H1 (cell line): ENCODE results near the gene USP35. TPM values are rescaled to one million over a fixed set of nuclear protein-coding genes. Genes with fewer than 3 reads are reported as not detected.

Source experiments
- CTCF ChIA-PET: fragments of 300-600 bp; sonication (Branson Sonifier 250); formaldehyde crosslinking; loops from one replicate; lab custom pipeline; 2021; ENCODE audit not compliant: partially characterized antibody; lab: Charles Lee
- POLR2A ChIA-PET: fragments of 300-600 bp; sonication (Branson Sonifier 250); formaldehyde crosslinking; loops from one replicate; lab custom pipeline; 2021; ENCODE audit warnings: inconsistent platforms; ENCODE audit not compliant: partially characterized antibody; lab: Charles Lee
- DNase-seq, 2 experiments: peaks; one replicate each; pipeline versions ENCODE4 v3.0.0 to v3.0.0-alpha.2; 2010 to 2022; ENCODE audit warnings: low spot score in 2 of 2, low read depth in 1 of 2, mixed read lengths in 1 of 2
- FAIRE-seq: peaks from 2 replicates; lab custom pipeline; 2011; peaks lifted over from hg19 to GRCh38; lab: Jason Lieb, UNC
- H2AFZ ChIP-seq: 2 replicates; pipeline ENCODE4 v1.8.1; 2012; ENCODE audit warnings: low read length, inconsistent platforms
- H2AK5ac ChIP-seq: 2 replicates; pipeline ENCODE4 v1.6.1; 2013; ENCODE audit warnings: low read depth, low read length
- H2BK120ac ChIP-seq: replicated peaks from 2 replicates; pipeline ENCODE3; 2013; ENCODE audit warnings: low read depth, low read length, inconsistent platforms
- H2BK12ac ChIP-seq: 2 replicates; pipeline ENCODE4 v1.6.1; 2013; ENCODE audit warnings: low read depth, low read length
- H2BK15ac ChIP-seq: 2 replicates; pipeline ENCODE4 v1.6.1; 2013; ENCODE audit warnings: low read length
- H2BK20ac ChIP-seq: 2 replicates; pipeline ENCODE4 v1.6.1; 2013; ENCODE audit warnings: low read length
- H2BK5ac ChIP-seq: 2 replicates; pipeline ENCODE4 v1.6.1; 2013; ENCODE audit warnings: low read depth, low read length
- H3K14ac ChIP-seq: 2 replicates; pipeline ENCODE4 v1.6.1; 2013; ENCODE audit warnings: inconsistent platforms; ENCODE audit not compliant: insufficient read length
- H3K18ac ChIP-seq: 2 replicates; pipeline ENCODE4 v1.6.1; 2013; ENCODE audit warnings: low read length; ENCODE audit errors: extremely low read depth
- H3K23ac ChIP-seq: 2 replicates; pipeline ENCODE4 v1.6.1; 2013; ENCODE audit warnings: inconsistent platforms; ENCODE audit not compliant: insufficient read length
- H3K23me2 ChIP-seq: 2 replicates; pipeline ENCODE4 v1.6.1; 2013; ENCODE audit warnings: low read depth, low read length
- H3K27ac ChIP-seq: 2 replicates; pipeline ENCODE4 v1.6.1; 2011; ENCODE audit warnings: low read depth, low read length, inconsistent platforms
- H3K27me3 ChIP-seq, 4 experiments: replicated peaks in 1 of 4; 1 replicate in 1 of 4; 2 replicates in 3 of 4; pipeline versions ENCODE4 v1.6.1 to v1.8.1; 2011 to 2013; ENCODE audit warnings: low read length in 3 of 4, mild to moderate bottlenecking in 3 of 4, inconsistent platforms in 2 of 4, mixed read lengths in 2 of 4, moderate library complexity in 1 of 4; ENCODE audit not compliant: control insufficient read depth in 3 of 4, insufficient read depth in 3 of 4; ENCODE audit errors: extremely low read depth in 1 of 4
- H3K36me3 ChIP-seq, 4 experiments: 2 replicates each; pipeline versions ENCODE4 v1.6.1 to v1.8.1; 2011 to 2013; ENCODE audit warnings: mild to moderate bottlenecking in 4 of 4, low read length in 3 of 4, moderate library complexity in 2 of 4, control low read depth in 1 of 4, inconsistent platforms in 1 of 4; ENCODE audit not compliant: insufficient read depth in 4 of 4, control insufficient read depth in 2 of 4
- H3K4ac ChIP-seq: replicated peaks from 2 replicates; pipeline ENCODE3; 2013; ENCODE audit warnings: low read length, low read depth, mixed read lengths, inconsistent platforms; ENCODE audit not compliant: insufficient read length
- H3K4me1 ChIP-seq, 4 experiments: replicated peaks in 1 of 4; 1 replicate in 1 of 4; 2 replicates in 3 of 4; pipeline versions ENCODE4 v1.6.1 to v1.8.1; 2011 to 2013; ENCODE audit warnings: low read length in 3 of 4, inconsistent platforms in 2 of 4, mixed read lengths in 1 of 4; ENCODE audit not compliant: insufficient read depth in 4 of 4, control insufficient read depth in 3 of 4
- H3K4me2 ChIP-seq, 2 experiments: 2 replicates each; pipeline versions ENCODE4 v1.6.1 to v1.8.1; 2011 to 2013; ENCODE audit warnings: low read depth in 2 of 2, low read length in 2 of 2, control low read depth in 1 of 2, inconsistent platforms in 1 of 2, mild to moderate bottlenecking in 1 of 2; ENCODE audit not compliant: insufficient read depth in 1 of 2
- H3K4me3 ChIP-seq, 4 experiments: fragments of 200-600, 300-600 bp in 1 of 4; sonication (generic), shearing (Covaris generic), sonication (Bioruptor Twin) in 1 of 4; 2 replicates each; pipeline versions ENCODE4 v1.5.1 to v1.8.1; 2011 to 2016; ENCODE audit warnings: low read length in 4 of 4, low read depth in 3 of 4, control low read depth in 2 of 4, inconsistent platforms in 2 of 4, mild to moderate bottlenecking in 2 of 4, mixed read lengths in 1 of 4, moderate library complexity in 1 of 4; ENCODE audit not compliant: insufficient read depth in 2 of 4; ENCODE audit errors: extremely low read depth in 1 of 4
- H3K56ac ChIP-seq: replicated peaks from 2 replicates; pipeline ENCODE3; 2013; ENCODE audit warnings: low read depth, mild to moderate bottlenecking, mixed read lengths, low read length, inconsistent platforms; ENCODE audit not compliant: insufficient read length
- H3K79me1 ChIP-seq: 2 replicates; pipeline ENCODE4 v1.6.1; 2013; ENCODE audit warnings: low read depth, low read length, control low read depth
- H3K79me2 ChIP-seq, 2 experiments: 2 replicates each; pipeline versions ENCODE4 v1.6.1 to v1.8.1; 2012 to 2013; ENCODE audit warnings: low read length in 2 of 2, mild to moderate bottlenecking in 2 of 2, inconsistent platforms in 1 of 2; ENCODE audit not compliant: insufficient read depth in 2 of 2, control insufficient read depth in 1 of 2
- H3K9ac ChIP-seq, 4 experiments: replicated peaks in 1 of 4; 1 replicate in 1 of 4; 2 replicates in 3 of 4; pipeline versions ENCODE4 v1.6.1 to v1.8.1; 2011 to 2013; ENCODE audit warnings: low read depth in 3 of 4, low read length in 3 of 4, control low read depth in 2 of 4, mild to moderate bottlenecking in 2 of 4, moderate library complexity in 2 of 4, inconsistent platforms in 1 of 4; ENCODE audit errors: extremely low read depth in 1 of 4
- H3K9me3 ChIP-seq, 2 experiments: 2 replicates each; pipeline versions ENCODE4 v1.6.1 to v1.8.1; 2012 to 2013; ENCODE audit warnings: mild to moderate bottlenecking in 2 of 2, moderate library complexity in 2 of 2, control low read depth in 1 of 2, inconsistent platforms in 1 of 2, low read depth in 1 of 2, low read length in 1 of 2, mixed read lengths in 1 of 2; ENCODE audit not compliant: insufficient read depth in 2 of 2
- H4K20me1 ChIP-seq, 2 experiments: replicated peaks in 1 of 2; 2 replicates each; pipeline versions ENCODE3 to v1.8.1; 2011 to 2013; ENCODE audit warnings: inconsistent platforms in 2 of 2, low read length in 2 of 2, mild to moderate bottlenecking in 1 of 2; ENCODE audit not compliant: insufficient read depth in 2 of 2, control insufficient read depth in 1 of 2
- H4K5ac ChIP-seq: 2 replicates; pipeline ENCODE4 v1.6.1; 2013; ENCODE audit warnings: low read length, low read depth, mixed read lengths, inconsistent platforms; ENCODE audit not compliant: insufficient read length
- H4K8ac ChIP-seq: 2 replicates; pipeline ENCODE4 v1.8.0; 2013; ENCODE audit warnings: mild to moderate bottlenecking, moderate library complexity, low read length, inconsistent platforms; ENCODE audit not compliant: insufficient read depth; ENCODE audit errors: extremely low read depth
- H4K91ac ChIP-seq: replicated peaks from 2 replicates; pipeline ENCODE3; 2013; ENCODE audit warnings: low read length, mixed read lengths, inconsistent platforms; ENCODE audit not compliant: insufficient read length
- GABPA ChIP-seq: IDR thresholded peaks from 2 replicates; pipeline ENCODE4 v1.6.1; 2011; ENCODE audit warnings: mild to moderate bottlenecking, low read length, moderate library complexity, borderline replicate concordance; ENCODE audit not compliant: insufficient read depth
- PHF8 ChIP-seq: fragments of 200-600 bp; sonication (generic); conservative IDR thresholded peaks from 2 replicates; pipeline ENCODE4 v1.7.1; 2012; ENCODE audit warnings: low read depth, mild to moderate bottlenecking, inconsistent platforms, low read length, moderate library complexity
- SIN3A ChIP-seq, 2 experiments: IDR thresholded peaks in 1 of 2; conservative IDR thresholded peaks in 1 of 2; 2 replicates each; pipeline ENCODE4 v1.6.1; 2011 to 2012; ENCODE audit warnings: low read length in 2 of 2, improper control_type of control experiment in 1 of 2, low read depth in 1 of 2, mild to moderate bottlenecking in 1 of 2
- TAF1 ChIP-seq: IDR thresholded peaks from 2 replicates; pipeline ENCODE4 v1.6.1; 2011; ENCODE audit warnings: mild to moderate bottlenecking, low read depth, low read length
- TAF7 ChIP-seq: optimal IDR thresholded peaks from 2 replicates; pipeline ENCODE3; 2011; ENCODE audit warnings: low read depth, mild to moderate bottlenecking, inconsistent platforms, low read length, moderate library complexity, borderline replicate concordance
- WGBS, 2 experiments: shearing (Covaris generic) in 1 of 2; methylation state at CpG; one replicate each; pipeline versions ENCODE4 v1.1.6 to v1.1.7; 2013 to 2015; ENCODE audit warnings: low lambda C conversion rate in 2 of 2, mixed read lengths in 2 of 2, inconsistent platforms in 1 of 2, low coverage in 1 of 2, missing lambda C conversion rate in 1 of 2; ENCODE audit not compliant: insufficient replicate concordance in 2 of 2, insufficient coverage in 1 of 2, insufficient read length in 1 of 2; ENCODE audit errors: extremely low coverage in 1 of 2, missing lambda C conversion rate in 1 of 2; 5-methylcytosine and 5-hydroxymethylcytosine counted together
- polyA plus RNA-seq, 7 experiments: library from polyadenylated mRNA; depleted of rRNA in 3 of 7; stranded (reverse) in 5 of 7; unstranded in 2 of 7; fragments of >200 nt in 5 of 7; fragments of 200-250 nt in 2 of 7; gene quantifications; 1 replicate in 5 of 7; 2 replicates in 1 of 7; 4 replicates in 1 of 7; pipeline versions ENCODE4 v1.2.1 to v1.2.3, GENCODE V29; 2011 to 2013; ENCODE audit warnings: missing spikeins in 2 of 7, mixed read lengths in 2 of 7
- total RNA-seq: library from RNA; stranded (reverse); fragmentation: NEBNext Ultra II Directional; extraction: Animal tissue kit (Norgen Biotek cat#: 25700); gene quantifications from 2 replicates; pipeline ENCODE4 v1.2.1, GENCODE V29; 2021

The USP35 gene
- total and polyA plus RNA-seq, 2 of the 8 experiments (the other 6 are each of a cell fraction or from before 2014, with no cell fraction given) = 4.6 to 6.8 TPM

- FAIRE-seq (no peak), DNase-seq (no peak)
These were observed 5.1 kb downstream of the USP35 start for GRCh38 chr11:78193806-78194205.

More at GRCh38 chr11:78193806-78194205, 5.1 kb downstream of the USP35 start:
- Histone ChIP-seq H2AFZ (no peak overlapping the region), H3K23ac (no peak overlapping the region), H3K4ac (no peak overlapping the region), H3K36me3 (no peaks in the 10 kb centered on the region), H3K14ac (no peak overlapping the region), H3K4me1 (peaks cover 0 to 4% (median 2%) of the 10 kb centered on the region in 4 experiments; a peak in 4 of 7 replicates), H3K9me3 (no peaks in the 10 kb centered on the region), H3K18ac (no peak overlapping the region), H3K27me3 (0 out of 7 replicates have a peak, but pooled peaks cover 0 to 4% (median 0%) of the 10 kb centered on the region in 4 experiments), H2BK12ac (no peak overlapping the region), H3K79me2 (no peaks in the 10 kb centered on the region), H3K56ac (no peak overlapping the region), H3K4me3 (no peak overlapping the region), H4K8ac (no peak overlapping the region), H3K27ac (no peak overlapping the region), H4K91ac (no peak overlapping the region), H2BK20ac (no peak overlapping the region), H3K23me2 (peaks cover 4% of the 10 kb centered on the region; the same call in 1 of the 2 replicates), H2BK120ac (no peak overlapping the region), H3K79me1 (peaks cover 2% of the 10 kb centered on the region; the same call in 1 of the 2 replicates), H2AK5ac (no peak overlapping the region), H2BK15ac (no peak overlapping the region), H4K20me1 (peaks cover 0 to 3% of the 10 kb centered on the region in 2 experiments), H3K4me2 (no peak overlapping the region), H3K9ac (no peak overlapping the region), H2BK5ac (no peak overlapping the region), H4K5ac (no peak overlapping the region)
- ChIA-PET CTCF (interaction anchor here (1.1 to 1.6 kb wide), 2 partner anchors 26 to 370 kb away, joined by 3 to 5 read pairs; no protein-coding TSS in a partner anchor), POLR2A (interaction anchor here (0.9 to 1.9 kb wide), 3 partner anchors 15 to 116 kb away, joined by 3 to 4 read pairs (median 3); partner anchors contain the start of gene ALG8)
- WGBS, 2 experiments = 92% methylated on average over 8 of the region's 8 CpGs; no CpG with 5 or more reads in 1 of the 2 experiments
- TF ChIP-seq TAF7 (no peak), PHF8 (no peak), SIN3A (conservative IDR thresholded peaks at IDR 0.05 in 1 of 2, IDR thresholded peaks at IDR 0.05 in 1 of 2; ENCODE audit: low read depth in 1 of 2, low read length in 2 of 2) (no peak), GABPA (no peak), TAF1 (no peak)
